Epidermal melanocyte (primary cell): ENCODE measurements around the gene GINS3.
"Not testable (repeated sequence)": the region's sequence is repeated elsewhere in the genome, so short reads cannot be mapped to it uniquely, and the experiment has no call there.

Experiments
- DNase-seq: peaks from one replicate; pipeline ENCODE4 v3.0.0; 2011; ENCODE audit warnings: low spot score; ENCODE audit not compliant: insufficient read length

Gene GINS3

GRCh38 chr16:58389724-58390123 lies 2.5 kb upstream of the GINS3 start:
- no peak for DNase-seq

DNA sequence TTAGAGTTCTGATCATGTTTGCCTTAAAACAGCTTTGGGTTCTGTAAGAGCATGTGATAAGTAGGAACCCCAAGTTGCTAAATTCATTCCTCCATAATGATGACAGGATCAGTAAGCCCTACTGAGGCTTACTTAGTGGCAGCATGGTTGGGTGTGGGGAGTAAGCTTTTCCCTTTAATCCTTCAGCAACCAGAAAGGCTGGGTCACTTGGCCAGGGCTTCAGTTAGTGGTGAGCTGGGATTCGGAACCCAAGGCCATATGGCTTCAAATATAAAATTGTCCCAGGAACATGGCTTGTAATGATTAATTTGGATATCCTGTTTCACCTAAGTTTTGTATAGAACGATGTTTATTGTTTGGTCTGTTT lies 850 bp downstream of the GINS3 start:
- no peak for DNase-seq

DNA sequence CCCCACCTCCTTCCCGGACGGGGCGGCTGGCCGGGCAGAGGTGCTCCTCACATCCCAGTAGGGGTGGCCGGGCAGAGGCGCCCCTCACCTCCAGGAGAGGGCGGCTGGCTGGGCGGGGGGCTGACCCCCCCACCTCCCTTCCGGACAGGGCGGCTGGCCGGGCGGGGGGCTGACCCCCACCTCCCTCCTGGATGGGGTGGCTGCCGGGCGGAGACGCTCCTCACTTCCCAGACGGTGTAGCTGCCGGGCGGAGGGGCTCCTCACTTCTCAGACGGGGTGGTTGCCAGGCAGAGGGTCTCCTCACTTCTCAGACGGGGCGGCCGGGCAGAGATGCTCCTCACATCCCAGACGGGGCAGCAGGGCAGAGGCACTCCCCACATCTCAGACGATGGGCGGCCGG lies 4.6 kb downstream of the GINS3 start:
- DNase-seq: not testable (repeated sequence)

DNA sequence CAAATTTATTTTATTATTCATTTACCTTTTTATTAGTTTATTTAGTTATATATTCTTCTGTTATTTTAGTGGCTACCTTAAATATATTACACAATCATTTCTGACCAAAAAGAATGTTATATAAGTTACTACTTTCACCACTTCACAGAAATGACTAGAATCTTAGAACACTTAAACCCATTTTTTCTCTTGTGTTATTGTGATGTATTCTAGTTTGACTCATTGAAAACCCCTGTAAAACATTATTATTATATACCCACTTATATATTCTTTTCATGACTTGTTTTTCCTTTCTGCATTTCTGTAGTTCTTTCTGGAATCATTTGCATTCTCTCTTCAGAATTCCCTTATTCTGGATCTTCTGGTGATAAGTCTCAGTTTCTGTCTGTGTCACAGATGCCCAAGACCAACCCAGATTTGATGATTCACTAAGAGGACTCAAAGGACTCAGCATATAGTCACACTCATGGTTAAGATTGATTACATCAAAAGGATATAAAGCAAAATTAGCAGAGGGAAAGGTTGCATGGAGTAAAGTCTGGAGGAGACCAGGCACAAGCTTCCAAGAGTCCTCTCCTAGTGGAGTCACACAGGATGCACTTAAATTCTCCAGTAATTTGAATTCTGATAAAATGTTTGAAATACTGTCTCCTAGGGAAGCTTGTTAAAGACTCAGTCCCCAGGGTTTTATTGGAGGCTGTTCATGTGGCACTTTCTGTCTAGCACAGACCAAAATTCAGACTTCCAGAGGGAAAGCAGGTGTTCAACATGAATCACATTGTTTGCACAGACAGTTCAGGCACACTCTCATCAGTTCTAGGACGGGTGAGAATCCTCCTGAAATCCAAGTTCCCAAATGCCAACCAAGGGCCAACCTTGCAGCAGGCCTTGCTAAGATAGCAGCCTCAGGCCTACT lies 7.7 kb downstream of the GINS3 start:
- DNase-seq: no peak

DNA sequence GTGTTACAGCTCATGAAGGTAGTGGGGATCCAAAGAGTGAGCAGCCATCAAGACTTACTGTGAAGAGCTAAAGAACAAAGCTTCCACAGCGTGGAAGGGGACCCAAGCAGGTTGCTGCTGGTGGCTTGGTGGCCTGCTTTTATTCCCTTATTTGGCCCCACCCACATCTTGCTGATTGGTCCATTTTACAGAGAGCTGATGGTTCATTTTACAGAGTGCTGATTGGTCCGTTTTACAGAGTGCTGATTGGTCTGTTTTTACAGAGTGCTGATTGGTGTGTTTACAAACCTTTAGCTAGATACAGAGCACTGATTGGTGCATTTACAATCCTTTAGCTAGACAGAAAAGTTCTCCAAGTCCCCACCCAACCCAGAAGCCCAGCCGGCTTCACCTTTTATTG lies 9.0 kb downstream of the GINS3 start:
- DNase-seq: not testable (repeated sequence)

GRCh38 chr16:58402796-58403195 lies 10.5 kb downstream of the GINS3 start:
- no peak for DNase-seq

DNA sequence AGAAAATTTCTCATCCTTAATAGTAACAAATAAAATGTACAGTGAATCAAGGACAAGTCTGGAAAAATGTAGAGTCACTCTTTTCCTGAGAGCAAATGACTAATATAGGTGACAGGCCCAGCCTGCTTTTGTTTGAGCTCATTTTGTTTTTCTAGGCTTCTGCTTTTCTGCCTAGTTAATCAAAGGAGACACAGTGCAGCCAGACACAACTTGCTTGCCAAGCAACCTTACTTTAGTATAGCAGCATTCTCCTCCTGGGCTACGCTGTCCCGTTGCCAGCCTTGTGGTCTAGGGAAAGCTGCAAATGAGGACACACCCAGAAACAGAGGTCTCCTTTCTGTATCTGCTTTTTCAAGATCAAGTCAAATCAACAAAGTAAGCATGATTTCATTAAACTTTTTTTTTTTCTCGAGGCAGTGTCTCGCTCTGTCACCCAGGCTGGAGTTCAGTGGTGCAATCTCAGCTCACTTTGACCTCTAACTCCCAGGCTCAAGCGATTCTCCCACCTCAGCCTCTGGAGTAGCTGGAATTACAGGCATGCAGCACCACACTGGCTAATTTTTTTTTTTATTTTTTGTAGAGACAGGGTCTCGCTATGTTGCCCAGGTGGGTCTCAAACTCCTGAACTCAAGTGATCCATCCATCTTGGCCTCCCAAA lies 17.2 kb downstream of the GINS3 start:
- no peak for DNase-seq

GRCh38 chr16:58411336-58411735 lies 19.1 kb downstream of the GINS3 start:
- no peak for DNase-seq

GRCh38 chr16:58411736-58412614 lies 19.7 kb downstream of the GINS3 start:
- no peak for DNase-seq

DNA sequence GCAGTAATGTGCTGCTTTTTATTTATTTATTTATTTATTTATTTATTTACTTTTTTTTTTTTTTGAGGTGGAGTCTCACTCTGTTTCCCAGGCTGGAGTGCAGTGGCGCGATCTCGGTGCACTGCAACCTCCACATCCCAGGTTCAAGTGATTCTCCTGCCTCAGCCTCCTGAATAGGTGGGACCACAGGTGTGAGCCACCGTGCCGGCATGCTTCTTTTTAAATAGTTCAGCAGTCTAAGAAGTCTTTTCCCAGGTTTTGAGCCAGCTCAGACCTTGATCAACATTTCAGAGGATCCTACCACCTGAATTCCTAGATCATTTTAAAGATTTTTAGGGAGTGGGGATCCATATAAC lies 20.3 kb downstream of the GINS3 start:
- DNase-seq: not testable (repeated sequence)

- DNase-seq: no peak
Observed at GRCh38 chr16:58413359-58413758, 21.1 kb downstream of the GINS3 start.

DNA sequence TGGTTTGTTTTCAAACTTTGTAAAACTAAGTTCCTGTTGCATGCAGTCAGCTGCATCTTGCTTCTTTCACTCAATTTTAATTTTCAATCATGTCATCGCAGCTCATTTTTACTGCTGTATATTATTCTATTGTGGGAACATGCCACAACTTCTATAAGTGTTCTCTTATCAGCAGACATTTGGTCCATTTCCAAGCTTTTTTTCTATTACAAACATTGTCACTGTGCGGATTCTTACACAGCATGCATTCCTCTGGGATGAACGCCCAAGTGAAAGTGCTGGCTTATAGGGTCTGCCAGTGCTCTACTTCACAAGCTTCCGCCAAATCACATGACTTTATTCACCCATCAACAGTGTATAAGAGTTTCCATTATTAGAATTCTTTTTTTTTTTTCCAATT lies 22.7 kb downstream of the GINS3 start:
- no peak for DNase-seq

GRCh38 chr16:58415961-58416360 lies 23.7 kb downstream of the GINS3 start:
- not testable (repeated sequence) for DNase-seq

DNA sequence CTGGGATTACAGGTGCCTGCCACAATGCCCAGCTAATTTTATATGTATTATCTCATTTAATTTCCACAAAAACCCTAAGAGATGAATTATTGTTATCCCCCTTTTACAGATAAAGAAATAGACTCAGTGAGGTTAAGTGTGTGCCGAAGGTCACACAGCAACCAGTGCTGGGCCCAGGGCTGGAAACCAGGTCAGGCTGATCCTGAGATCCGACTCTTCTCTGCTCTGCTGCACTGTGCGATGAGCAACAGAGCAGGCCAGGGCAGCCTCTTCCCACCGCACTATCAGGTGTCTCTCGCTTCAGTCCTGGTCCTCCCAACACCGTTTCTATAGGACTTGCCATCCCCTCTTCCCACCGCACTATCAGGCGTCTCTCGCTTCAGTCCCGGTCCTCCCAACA lies 24.8 kb downstream of the GINS3 start:
- no peak for DNase-seq

GRCh38 chr16:58417600-58417999 lies 25.3 kb downstream of the GINS3 start:
- DNase-seq: no peak

DNA sequence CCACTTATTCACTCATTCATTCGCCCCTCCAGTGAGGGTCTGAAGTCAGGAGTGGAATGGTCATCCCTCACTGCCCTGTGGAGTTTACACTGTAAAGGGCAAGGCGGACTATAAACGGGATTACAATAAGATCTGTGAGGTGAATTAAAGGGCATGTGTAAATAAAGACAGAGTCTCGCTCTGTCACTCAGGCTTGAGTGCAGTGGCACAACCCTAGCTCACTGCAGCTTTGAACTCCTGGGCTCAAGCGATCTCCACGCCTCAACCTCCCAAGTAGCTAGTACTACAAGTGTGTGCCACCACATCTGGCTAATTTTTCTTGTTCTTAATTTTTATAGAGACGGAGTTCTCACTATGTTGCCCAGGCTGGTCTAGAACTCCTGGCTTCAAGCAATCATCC lies 25.8 kb downstream of the GINS3 start:
- no peak for DNase-seq

- DNase-seq: no peak
Observed at GRCh38 chr16:58418601-58419000, 26.3 kb downstream of the GINS3 start.

DNA sequence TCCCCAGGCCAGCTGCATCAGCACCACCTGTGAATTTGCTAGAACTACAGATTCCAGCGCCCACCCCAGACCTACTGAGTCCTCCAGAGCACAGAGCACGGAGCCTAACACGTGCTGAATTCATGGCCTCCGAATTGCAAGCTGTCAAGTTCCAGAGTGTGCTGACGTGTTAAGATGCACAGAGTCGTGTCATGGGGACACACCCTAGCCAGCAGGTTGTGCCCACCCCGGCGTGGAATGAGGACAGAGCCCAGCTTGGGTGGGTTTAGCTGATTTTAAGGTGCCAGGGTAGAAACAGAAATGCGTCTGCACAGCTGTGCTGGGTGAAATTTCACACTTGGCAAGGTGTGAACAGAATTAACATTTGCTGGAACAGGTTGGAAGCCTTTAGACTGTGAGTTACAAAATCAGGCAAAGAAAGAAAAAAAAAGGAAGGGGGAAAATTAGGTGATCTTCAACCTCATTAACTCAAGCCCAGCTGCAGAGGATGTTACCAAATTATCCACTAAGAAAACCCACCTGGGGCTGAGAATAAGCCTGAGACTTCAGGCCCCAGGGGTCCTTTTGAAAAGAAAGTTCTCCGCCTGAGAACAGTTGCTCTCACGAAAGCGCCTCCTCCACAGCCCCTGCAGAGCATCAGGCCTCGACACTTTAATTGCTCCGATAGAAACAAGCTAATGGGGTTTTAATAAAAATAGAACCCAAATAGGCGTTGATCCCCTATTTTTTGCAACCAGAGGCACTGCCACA lies 27.1 kb downstream of the GINS3 start:
- DNase-seq: no peak

DNA sequence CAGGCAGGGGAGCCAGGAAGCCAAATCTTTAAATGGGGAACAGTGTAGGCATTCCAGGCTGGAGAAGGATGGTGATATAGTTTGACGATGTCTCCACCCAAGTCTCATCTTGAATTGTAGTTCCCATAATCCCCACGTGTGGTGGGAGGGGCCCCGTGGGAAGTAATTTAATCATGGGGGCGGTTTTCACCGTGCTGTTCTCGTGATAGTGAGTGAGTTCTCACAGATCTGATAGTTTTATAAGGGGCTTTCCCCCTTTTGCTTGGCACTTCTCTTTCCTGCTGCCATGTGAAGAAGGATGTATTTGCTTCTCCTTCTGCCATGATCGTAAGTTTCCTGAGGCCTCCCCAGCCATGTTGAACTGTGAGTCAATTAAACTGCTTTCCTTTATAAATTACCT lies 28.8 kb downstream of the GINS3 start:
- DNase-seq: no peak

- no peak for DNase-seq
Observed at GRCh38 chr16:58421529-58421928, 29.3 kb downstream of the GINS3 start.

DNA sequence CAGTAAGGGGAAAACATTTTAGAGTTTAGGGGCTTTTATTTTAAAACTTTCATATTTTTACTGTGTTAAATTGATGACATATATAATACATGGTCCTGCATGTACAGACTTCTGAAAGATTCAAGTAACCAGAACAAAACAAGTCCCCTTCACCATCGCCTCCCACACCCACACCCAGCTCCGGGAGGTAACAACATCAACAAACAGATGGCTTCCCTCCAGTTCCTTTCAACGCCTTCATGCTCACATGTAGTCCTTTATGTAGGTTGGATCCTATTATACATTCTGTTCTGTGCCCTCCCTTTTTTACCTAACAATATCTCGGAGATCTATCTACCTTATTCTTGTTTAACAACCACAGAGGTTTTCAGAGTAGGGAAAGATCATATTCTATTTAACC lies 30.5 kb downstream of the GINS3 start:
- DNase-seq: no peak
